ENCODE results near the gene FMNL1.

The FMNL1 gene

GRCh38 chr17:45284176-45285140, 62.8 kb downstream of the FMNL1 start:
- DNase-seq, result peak; percentile 40

- no peak for DNase-seq
These were observed 64.6 kb downstream of the FMNL1 start for GRCh38 chr17:45286286-45286685.

- no peak for DNase-seq
These were observed 66.1 kb downstream of the FMNL1 start for GRCh38 chr17:45287526-45288500.

GRCh38 chr17:45288825-45289224, 67.1 kb downstream of the FMNL1 start:
- no peak for DNase-seq

DNA sequence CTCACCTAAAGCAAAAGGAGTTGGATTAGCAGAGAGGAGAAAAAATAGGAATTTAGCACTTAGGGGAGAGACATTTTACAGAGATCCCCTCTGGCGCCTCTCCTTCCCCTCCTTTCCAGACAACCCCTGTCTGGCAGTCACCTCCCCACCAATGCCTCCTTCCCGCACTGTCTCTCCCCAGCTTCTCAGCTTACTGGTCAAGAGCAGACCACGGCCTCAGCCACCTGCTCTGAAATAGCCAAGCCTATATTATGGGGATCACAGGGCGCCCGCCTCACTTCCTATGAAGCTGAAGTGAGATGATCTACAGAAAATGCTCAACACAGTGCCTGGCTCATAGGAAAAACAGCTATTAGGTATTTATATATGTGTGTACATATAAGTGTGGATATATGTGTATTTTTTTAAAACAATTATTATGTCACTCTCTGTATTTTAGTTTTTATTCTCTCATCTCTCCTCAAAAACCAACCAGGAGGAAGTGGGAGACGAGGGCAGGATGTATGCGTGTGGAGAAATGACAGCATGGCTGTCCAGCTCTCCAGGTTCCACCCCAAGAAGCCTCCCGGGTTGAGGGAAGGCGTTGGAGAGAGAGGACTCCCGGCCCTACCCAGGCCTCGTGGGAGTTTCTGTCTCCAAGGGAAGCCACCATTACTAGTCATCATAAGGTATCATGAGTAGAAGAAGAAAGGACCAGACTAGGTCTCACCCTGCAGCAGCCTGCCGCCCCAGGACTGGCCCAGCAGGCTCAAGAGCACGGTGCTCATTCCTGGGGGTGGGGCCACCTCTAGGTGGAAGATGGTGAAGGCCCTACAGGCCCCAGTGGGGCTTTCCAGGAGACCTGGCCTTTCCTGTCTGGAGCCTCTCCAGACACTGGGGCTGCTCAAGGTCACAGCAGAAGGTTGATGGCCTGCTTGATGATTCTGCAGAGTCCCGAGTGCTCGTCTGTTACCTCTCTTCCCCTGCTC, 67.9 kb downstream of the FMNL1 start:
- no peak for DNase-seq

- no peak for DNase-seq
These were observed 68.6 kb downstream of the FMNL1 start for GRCh38 chr17:45290269-45290765.

DNA sequence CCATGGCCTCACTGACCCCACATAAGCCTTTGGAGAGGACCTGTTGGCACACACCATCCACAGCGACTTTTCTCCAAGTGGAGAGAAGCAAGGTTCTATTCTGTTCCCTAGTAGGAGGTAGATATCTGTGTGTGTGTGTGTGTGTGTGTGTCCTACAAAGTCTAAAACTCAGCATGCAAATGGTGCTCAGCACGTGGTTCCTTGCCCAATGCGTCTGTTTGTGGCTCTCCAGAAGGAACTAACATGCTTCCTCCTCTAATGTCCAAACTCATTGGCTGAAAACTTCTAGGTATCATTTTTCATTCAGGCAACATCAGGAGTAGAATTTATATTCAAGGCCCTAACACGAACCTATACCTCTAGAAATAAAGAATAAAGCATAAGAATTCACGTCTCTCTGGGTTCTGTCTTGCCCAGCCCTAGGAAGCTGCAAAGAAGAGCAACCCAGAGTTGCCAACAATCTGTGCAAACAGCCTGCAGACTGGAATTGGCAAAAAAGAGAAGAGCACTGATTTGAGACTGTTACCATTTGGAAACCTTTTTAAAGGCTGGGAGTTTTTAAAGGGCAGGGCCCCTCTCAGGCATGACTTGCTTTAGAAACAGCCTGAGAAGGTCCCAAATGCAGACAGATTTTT, 69.6 kb downstream of the FMNL1 start:
- no peak for DNase-seq

- DNase-seq, result no peak
These were observed 71.2 kb downstream of the FMNL1 start for GRCh38 chr17:45292696-45293412.

- DNase-seq, result no peak
These were observed 71.9 kb downstream of the FMNL1 start for GRCh38 chr17:45293413-45294211.

DNA sequence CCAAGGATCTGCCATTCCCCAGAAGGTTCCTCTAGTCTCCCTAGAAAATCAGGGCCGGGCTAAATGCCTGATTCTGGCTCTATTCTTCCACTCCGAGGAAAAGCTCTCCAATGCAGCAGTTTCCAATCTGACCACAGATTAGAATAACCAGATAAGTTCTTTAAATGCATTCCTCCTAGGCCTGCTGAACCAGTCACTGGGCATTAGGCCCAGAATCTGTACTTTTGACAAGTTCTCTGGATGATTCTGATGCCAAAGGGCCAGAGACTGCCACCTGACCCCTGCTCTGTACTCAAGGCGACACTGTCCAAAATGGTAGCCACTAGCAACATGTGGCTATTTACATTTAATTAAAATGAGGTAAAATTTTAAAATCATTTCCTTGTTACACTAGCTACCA, 72.8 kb downstream of the FMNL1 start:
- no peak for DNase-seq

DNA sequence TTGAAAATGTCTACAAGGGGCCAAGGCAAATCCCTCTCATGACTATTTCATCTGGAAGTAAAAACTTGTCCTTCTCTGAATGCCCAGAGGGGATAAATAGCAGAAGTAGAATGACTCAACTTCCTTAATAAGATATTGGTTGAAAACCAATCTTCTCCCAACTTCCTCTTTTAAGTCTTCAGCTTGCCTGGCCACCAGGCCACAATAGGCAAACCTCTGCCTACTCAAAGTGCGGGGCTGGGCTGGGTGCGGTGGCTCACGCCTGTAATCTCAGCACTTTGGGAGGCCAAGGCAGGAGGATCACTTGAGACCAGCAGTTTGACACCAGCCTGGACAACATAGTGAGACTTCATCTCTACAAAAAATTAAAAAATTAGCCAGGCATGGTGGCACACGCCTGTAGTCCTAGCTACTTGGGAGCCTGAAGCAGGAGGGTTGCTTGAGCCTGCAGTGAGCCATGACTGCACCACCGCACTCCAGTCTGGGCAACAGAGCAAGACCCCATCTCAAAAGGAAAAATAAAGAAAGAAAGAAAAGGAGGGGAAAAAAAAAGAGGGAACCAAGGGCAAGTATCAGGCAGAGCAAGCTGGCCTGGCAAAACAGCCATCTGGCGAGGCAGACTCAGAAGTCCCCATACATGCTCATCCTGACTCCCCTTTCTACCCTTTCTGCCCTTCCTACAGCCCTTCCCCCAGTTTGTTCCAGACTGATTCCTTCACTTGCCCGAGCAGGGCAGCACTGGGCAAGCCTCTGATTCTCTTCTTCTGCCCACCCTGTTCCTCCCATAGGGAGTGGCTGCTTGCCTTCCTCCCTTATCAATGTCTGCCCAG, 74.5 kb downstream of the FMNL1 start:
- no peak for DNase-seq

- DNase-seq, result no peak
These were observed 75.1 kb downstream of the FMNL1 start for GRCh38 chr17:45296833-45297124.

Data from activated CD4-positive, alpha-beta T cell treated with anti-CD3 and anti-CD28 coated beads, Interleukin-2, amount 50 U/mL, for 1 hour (primary cell).